HepG2 (cell line): ENCODE results near the gene SLC6A4. TPM values are rescaled to one million over a fixed set of nuclear protein-coding genes. Genes with fewer than 3 reads are reported as not detected.
A peak's percentile ranks its signal among the peaks of the same experiment; 100 is the strongest.

Experiments used
- ATAC-seq: fragments of 200-7000 bp; cut with Tn5 transposase; 3 replicates; pipeline ENCODE4 v1.9.1; 2020; ENCODE audit warnings: mild to moderate bottlenecking, moderate library complexity
- BruUV-seq: library from RNA; stranded (reverse); fragments of 400-500 nt; replicated peaks from 2 replicates; lab custom pipeline; 2021; lab: Mats Ljungman, UMichigan
- CTCF ChIA-PET: fragments of 300-600 bp; formaldehyde crosslinking; extraction: SDS; loops from one replicate; lab custom pipeline; 2021; ENCODE audit warnings: low total read pairs, inconsistent platforms, low intra/inter-chr PET ratio; lab: Yijun Ruan, JAX
- POLR2A ChIA-PET: fragments of 350-600 bp; sonication (Branson Sonifier 250); formaldehyde crosslinking; loops from one replicate; lab custom pipeline; 2020; ENCODE audit warnings: antibody characterized with exemption, inconsistent platforms; lab: Yijun Ruan, JAX
- DNase-seq: peaks from one replicate; pipeline ENCODE4 v3.0.0-alpha.2; 2015; ENCODE audit warnings: low spot score
- FAIRE-seq: peaks from 3 replicates; lab custom pipeline; 2011; peaks lifted over from hg19 to GRCh38; lab: Jason Lieb, UNC
- H2AFZ ChIP-seq: one replicate; pipeline ENCODE4 v1.6.1; 2011; ENCODE audit warnings: low read length, inconsistent platforms
- H3K27ac ChIP-seq: fragments of 300-600 bp; 3 replicates; pipeline ENCODE4 v1.8.0; 2011; ENCODE audit warnings: mixed run types, mild to moderate bottlenecking, mixed read lengths, low read length, inconsistent platforms; ENCODE audit not compliant: insufficient read depth; ENCODE audit errors: extremely low read length
- H3K27me3 ChIP-seq, 2 experiments: fragments of 200-600 bp in 1 of 2; 2 replicates in 1 of 2; 3 replicates in 1 of 2; pipeline versions ENCODE4 v1.6.0 to v1.8.0; 2011; ENCODE audit warnings: low read length in 2 of 2, mild to moderate bottlenecking in 2 of 2, moderate library complexity in 2 of 2, inconsistent platforms in 1 of 2; ENCODE audit not compliant: insufficient read depth in 2 of 2, control insufficient read depth in 1 of 2
- H3K36me3 ChIP-seq, 2 experiments: fragments of 200-600 bp in 1 of 2; replicated peaks in 1 of 2; 2 replicates in 1 of 2; 3 replicates in 1 of 2; pipeline versions ENCODE4 v1.5.1 to v1.8.0; 2011; ENCODE audit warnings: low read length in 2 of 2, inconsistent platforms in 1 of 2; ENCODE audit not compliant: insufficient read depth in 2 of 2, control insufficient read depth in 1 of 2
- H3K4me1 ChIP-seq: 2 replicates; pipeline ENCODE4 v1.5.1; 2012; ENCODE audit warnings: low read length, inconsistent platforms; ENCODE audit not compliant: insufficient read depth
- H3K4me2 ChIP-seq: 2 replicates; pipeline ENCODE4 v1.6.0; 2011; ENCODE audit warnings: low read depth, low read length, inconsistent platforms
- H3K4me3 ChIP-seq, 3 experiments: fragments of 200-600 bp in 1 of 3; sonication (generic), shearing (Covaris generic) in 1 of 3; replicated peaks in 1 of 3; 2 replicates each; pipeline ENCODE4 v1.5.1; 2011 to 2016; ENCODE audit warnings: low read length in 3 of 3, inconsistent platforms in 2 of 3, low read depth in 2 of 3, mild to moderate bottlenecking in 2 of 3, control low read depth in 1 of 3, mixed read lengths in 1 of 3; ENCODE audit not compliant: insufficient read depth in 1 of 3
- H3K79me2 ChIP-seq: one replicate; pipeline ENCODE4 v1.6.1; 2011; ENCODE audit warnings: low read length, inconsistent platforms; ENCODE audit not compliant: insufficient read depth
- H3K9ac ChIP-seq: 2 replicates; pipeline ENCODE4 v1.6.0; 2011; ENCODE audit warnings: mild to moderate bottlenecking, low read depth, low read length, inconsistent platforms; ENCODE audit not compliant: insufficient read depth
- H3K9me3 ChIP-seq: 2 replicates; pipeline ENCODE4 v1.5.1; 2012; ENCODE audit warnings: mild to moderate bottlenecking, low read length
- H4K20me1 ChIP-seq: 2 replicates; pipeline ENCODE4 v1.6.0; 2011; ENCODE audit warnings: inconsistent platforms, mild to moderate bottlenecking, low read length, moderate library complexity; ENCODE audit not compliant: insufficient read depth
- CTCF ChIP-seq: sonication (generic); formaldehyde crosslinking; IDR thresholded peaks from 2 replicates; pipeline ENCODE4 v1.5.0; 2020; ENCODE audit warnings: mild to moderate bottlenecking, missing genetic modification reagents, moderate library complexity
- DDIT3 ChIP-seq: sonication (generic); formaldehyde crosslinking; IDR thresholded peaks from 2 replicates; pipeline ENCODE4 v1.4.0; 2020; ENCODE audit warnings: mild to moderate bottlenecking, missing genetic modification reagents
- ESRRA ChIP-seq: sonication (generic); formaldehyde crosslinking; IDR thresholded peaks from 2 replicates; pipeline ENCODE4 v1.5.1; 2020; ENCODE audit warnings: mild to moderate bottlenecking, low read depth, missing genetic modification reagents
- GABPA ChIP-seq, 2 experiments: IDR thresholded peaks; 2 replicates each; pipeline ENCODE4 v1.6.1; 2011 to 2016; ENCODE audit warnings: low read depth in 2 of 2, low read length in 1 of 2, missing biosample characterization in 1 of 2, missing genetic modification characterization in 1 of 2
- HNRNPL ChIP-seq: fragments of 200-400 bp; formaldehyde crosslinking; IDR thresholded peaks from 2 replicates; pipeline ENCODE4 v1.6.1; 2017; ENCODE audit warnings: mild to moderate bottlenecking, low read depth, low read length
- MATR3 ChIP-seq: sonication (generic); formaldehyde crosslinking; IDR thresholded peaks from 2 replicates; pipeline ENCODE4 v1.4.0; 2020; ENCODE audit warnings: missing genetic modification reagents
- PRMT3 ChIP-seq: sonication (generic); formaldehyde crosslinking; IDR thresholded peaks from 2 replicates; pipeline ENCODE4 v1.8.1; 2022; ENCODE audit warnings: low read depth, mild to moderate bottlenecking, moderate library complexity, missing genetic modification reagents, borderline replicate concordance
- SALL1 ChIP-seq: sonication (generic); formaldehyde crosslinking; IDR thresholded peaks from 2 replicates; pipeline ENCODE4 v1.8.0; 2022; ENCODE audit warnings: mild to moderate bottlenecking, missing genetic modification reagents
- SMC3 ChIP-seq: IDR thresholded peaks from 2 replicates; pipeline ENCODE4 v1.6.1; 2011; ENCODE audit warnings: low read length, improper control_type of control experiment
- ZBTB1 ChIP-seq: sonication (generic); formaldehyde crosslinking; IDR thresholded peaks from 2 replicates; pipeline ENCODE4 v1.4.0; 2020; ENCODE audit warnings: missing genetic modification reagents, borderline replicate concordance
- ZBTB33 ChIP-seq: sonication (generic); formaldehyde crosslinking; IDR thresholded peaks from 2 replicates; pipeline ENCODE4 v1.4.0; 2020; ENCODE audit warnings: missing genetic modification reagents
- ZNF292 ChIP-seq: sonication (generic); formaldehyde crosslinking; IDR thresholded peaks from 2 replicates; pipeline ENCODE4 v1.8.1; 2022; ENCODE audit warnings: mild to moderate bottlenecking, low read depth, missing genetic modification reagents, borderline replicate concordance
- ZNF430 ChIP-seq: sonication (generic); formaldehyde crosslinking; IDR thresholded peaks from 2 replicates; pipeline ENCODE4 v1.9.0; 2021; ENCODE audit warnings: mild to moderate bottlenecking, missing genetic modification reagents
- ZNF432 ChIP-seq: sonication (generic); formaldehyde crosslinking; IDR thresholded peaks from 2 replicates; pipeline ENCODE4 v1.5.0; 2020; ENCODE audit warnings: missing genetic modification reagents, mild to moderate bottlenecking, borderline replicate concordance
- ZNF800 ChIP-seq: sonication (generic); formaldehyde crosslinking; IDR thresholded peaks from 2 replicates; pipeline ENCODE4 v1.4.0; 2020; ENCODE audit warnings: missing genetic modification reagents
- whole genome bisulfite sequencing: methylation state at CpG from one replicate; pipeline ENCODE4 v1.1.6; 2017; ENCODE audit warnings: low lambda C conversion rate; 5-methylcytosine and 5-hydroxymethylcytosine counted together
- in situ Hi-C: cut with HindIII; loops from 2 replicates; pipeline ENCODE4 v1.10.0; 2017; ENCODE audit warnings: low pct_unique_long_range_greater_than_20kb; ENCODE audit not compliant: extremely low pct_ligation_motif_present
- intact Hi-C: fragments of 100-400 bp; cut with micrococcal nuclease; formaldehyde crosslinking; loops from one replicate; pipeline ENCODE4 v1.10.0; 2022; ENCODE audit not compliant: unreplicated experiment
- polyA plus RNA-seq, 8 experiments: library from polyadenylated mRNA; depleted of rRNA in 3 of 8; stranded (reverse) in 7 of 8; unstranded in 1 of 8; fragments of >200 nt; fragmentation: Illumina TruSeq in 4 of 8; extraction: Trizol in 4 of 8; gene quantifications; 2 replicates each; pipeline versions ENCODE4 v1.2.1 to v1.2.3, GENCODE V29; 2011 to 2016; ENCODE audit warnings: low read depth in 4 of 8, missing spikeins in 1 of 8, mixed read lengths in 1 of 8; ENCODE audit not compliant: insufficient read depth in 1 of 8
- total RNA-seq, 5 experiments: library from RNA; depleted of rRNA; stranded (reverse); fragments of >200 nt; fragmentation: Illumina TruSeq; extraction: Trizol; gene quantifications; 2 replicates each; pipeline ENCODE4 v1.2.3, GENCODE V29; 2016; ENCODE audit warnings: low read depth in 1 of 5
- TF ChIP-seq, protein P1 (sequence below): sonication (generic); formaldehyde crosslinking; IDR thresholded peaks from 2 replicates; pipeline ENCODE4 v1.5.0; 2020; ENCODE audit warnings: mild to moderate bottlenecking, missing genetic modification reagents

The SLC6A4 gene
- total and polyA plus RNA-seq, 2 of the 13 experiments (the other 11 are each of a cell fraction or from before 2014, with no cell fraction given), result 7.6 to 20.3 TPM

DNA sequence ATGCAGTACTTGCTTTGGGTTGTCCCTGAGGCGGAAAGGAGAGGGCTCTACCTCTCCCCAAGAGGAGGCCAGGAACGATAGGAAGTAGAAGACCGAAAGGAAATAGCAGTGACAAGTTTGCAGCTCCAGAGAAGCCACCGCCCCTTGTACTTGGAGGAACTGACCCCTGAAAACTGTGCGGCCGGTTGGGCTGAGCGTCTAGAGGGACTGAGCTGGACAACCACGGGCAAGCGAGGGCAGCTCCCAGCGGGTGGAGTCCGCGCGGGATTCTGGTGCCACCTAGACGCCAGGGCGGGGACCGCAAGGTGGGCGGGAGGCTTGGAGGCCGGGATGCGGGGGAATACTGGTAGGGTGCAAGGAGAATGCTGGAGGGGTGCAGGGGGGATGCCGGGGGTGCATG, 1.3 kb upstream of the SLC6A4 start:
- FAIRE-seq, result no peak
- peak; percentile 40 for DNase-seq
- Histone ChIP-seq H2AFZ (no peak overlapping the region), H3K4me2 (peak overlapping the region; percentile 59; the same call in 1 of the 2 replicates), H3K27me3 (no peaks in the 10 kb centered on the region), H3K9me3 (no peaks in the 10 kb centered on the region), H3K27ac (no peak overlapping the region), H3K79me2 (no peaks in the 10 kb centered on the region), H3K9ac (no peak overlapping the region), H4K20me1 (no peaks in the 10 kb centered on the region), H3K4me3 (no peak overlapping the region), H3K4me1 (peaks cover 50% of the 10 kb centered on the region), H3K36me3 (no peaks in the 10 kb centered on the region)
- peak; percentile 80 for ATAC-seq
- WGBS, result 35% methylated on average over 20 of the region's 20 CpGs
- ChIA-PET POLR2A (interaction anchor here (0.7 to 1.8 kb wide), 5 partner anchors 10 to 132 kb away, joined by 3 to 7 read pairs (median 6); no protein-coding TSS in a partner anchor), CTCF (interaction anchor here (1.2 to 2.6 kb wide), 2 partner anchors 111 to 132 kb away, joined by 4 to 10 read pairs; no protein-coding TSS in a partner anchor)
- BruUV-seq, result no TSS peak
- intact Hi-C loops (loop anchor here (5.0 kb wide), 1 partner anchor 109 kb away; no protein-coding TSS in a partner anchor), in situ Hi-C loops (loop anchor here (10.0 kb wide), 1 partner anchor 112 kb away; no protein-coding TSS in a partner anchor)
- TF ChIP-seq CTCF (CRISPR knock-in tag) (peak; percentile 87), ZBTB1 (CRISPR knock-in tag) (no peak), ESRRA (no peak), PRMT3 (CRISPR knock-in tag) (no peak), MATR3 (CRISPR knock-in tag) (no peak), ZNF430 (no peak), SMC3 (no peak; the same call in 1 of the 2 replicates), ZNF292 (no peak), ZNF800 (no peak), DDIT3 (CRISPR knock-in tag) (no peak), SALL1 (CRISPR knock-in tag) (peak; percentile 60; the same call in 1 of the 2 replicates), ZNF432 (CRISPR knock-in tag) (no peak), GABPA (IDR thresholded peaks at IDR 0.05; ENCODE audit: low read depth, low read length) (no peak), GABPA (CRISPR knock-in tag; IDR thresholded peaks at IDR 0.05; ENCODE audit: low read depth) (no peak), ZBTB33 (CRISPR knock-in tag) (0 out of 2 replicates have a peak, but pooled peaks have one; percentile 34), HNRNPL (0 out of 2 replicates have a peak, but pooled peaks have one; percentile 54)
- TF ChIP-seq, protein P1, sequence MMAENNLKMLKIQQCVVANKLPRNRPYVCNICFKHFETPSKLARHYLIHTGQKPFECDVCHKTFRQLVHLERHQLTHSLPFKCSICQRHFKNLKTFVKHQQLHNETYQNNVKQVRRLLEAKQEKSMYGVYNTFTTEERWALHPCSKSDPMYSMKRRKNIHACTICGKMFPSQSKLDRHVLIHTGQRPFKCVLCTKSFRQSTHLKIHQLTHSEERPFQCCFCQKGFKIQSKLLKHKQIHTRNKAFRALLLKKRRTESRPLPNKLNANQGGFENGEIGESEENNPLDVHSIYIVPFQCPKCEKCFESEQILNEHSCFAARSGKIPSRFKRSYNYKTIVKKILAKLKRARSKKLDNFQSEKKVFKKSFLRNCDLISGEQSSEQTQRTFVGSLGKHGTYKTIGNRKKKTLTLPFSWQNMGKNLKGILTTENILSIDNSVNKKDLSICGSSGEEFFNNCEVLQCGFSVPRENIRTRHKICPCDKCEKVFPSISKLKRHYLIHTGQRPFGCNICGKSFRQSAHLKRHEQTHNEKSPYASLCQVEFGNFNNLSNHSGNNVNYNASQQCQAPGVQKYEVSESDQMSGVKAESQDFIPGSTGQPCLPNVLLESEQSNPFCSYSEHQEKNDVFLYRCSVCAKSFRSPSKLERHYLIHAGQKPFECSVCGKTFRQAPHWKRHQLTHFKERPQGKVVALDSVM (CRISPR knock-in tag), result no peak
